Measurements from ENCODE around the gene C2orf78. TPM values are rescaled to one million over a fixed set of nuclear protein-coding genes. Genes with fewer than 3 reads are reported as not detected.

Gene C2orf78
- total and polyA plus RNA-seq, 9 of the 15 experiments (the other 6 are each of a cell fraction or from before 2014, with no cell fraction given) = 0.04 to 0.28 (median 0.20) TPM

GRCh38 chr2:73823916-73824523 lies 40.0 kb downstream of the C2orf78 start:
- no TSS peak for BruUV-seq (replicated peaks)
- in situ Hi-C loops (cut with MboI) = no loop called here
- TF ChIP-seq MAFK (IDR thresholded peaks at IDR 0.05; ENCODE audit: low read length) (no peak), NFATC3 (IDR thresholded peaks at IDR 0.05) (no peak), KLF16 (IDR thresholded peaks at IDR 0.05) (0 out of 2 replicates have a peak, but pooled peaks have one; percentile 25), NFE2 (IDR thresholded peaks at IDR 0.05; ENCODE audit: low read depth) (no peak), DEAF1 (CRISPR knock-in tag; IDR thresholded peaks at IDR 0.05) (peak; percentile 48; the same call in 1 of the 2 replicates), NR0B1 (IDR thresholded peaks at IDR 0.05; ENCODE audit: partially characterized antibody) (no peak), TBL1XR1 (IDR thresholded peaks at IDR 0.05; ENCODE audit: low read length in 2 of 2) (peak in 1 of 2 experiments; percentile 46; a peak in 1 of 4 replicates), HNRNPK (IDR thresholded peaks at IDR 0.05; ENCODE audit: low read depth, low read length, poor library complexity, severe bottlenecking) (no peak), SMC3 (conservative IDR thresholded peaks at IDR 0.05; ENCODE audit: insufficient read depth, low read depth, low read length) (peak; percentile 72), HLTF (IDR thresholded peaks at IDR 0.05) (0 out of 2 replicates have a peak, but pooled peaks have one; percentile 13), FOS (IDR thresholded peaks at IDR 0.05; ENCODE audit: extremely low read depth, insufficient read length) (no peak), ADNP (tag; IDR thresholded peaks at IDR 0.05) (no peak), RAD21 (CRISPR knock-in tag; conservative IDR thresholded peaks at IDR 0.05 in 1 of 2, IDR thresholded peaks at IDR 0.05 in 1 of 2) (peak; percentile 73 to 87), ETV1 (tag; conservative IDR thresholded peaks at IDR 0.05; ENCODE audit: low read depth) (no peak)
- TF ChIP-seq, protein P1, sequence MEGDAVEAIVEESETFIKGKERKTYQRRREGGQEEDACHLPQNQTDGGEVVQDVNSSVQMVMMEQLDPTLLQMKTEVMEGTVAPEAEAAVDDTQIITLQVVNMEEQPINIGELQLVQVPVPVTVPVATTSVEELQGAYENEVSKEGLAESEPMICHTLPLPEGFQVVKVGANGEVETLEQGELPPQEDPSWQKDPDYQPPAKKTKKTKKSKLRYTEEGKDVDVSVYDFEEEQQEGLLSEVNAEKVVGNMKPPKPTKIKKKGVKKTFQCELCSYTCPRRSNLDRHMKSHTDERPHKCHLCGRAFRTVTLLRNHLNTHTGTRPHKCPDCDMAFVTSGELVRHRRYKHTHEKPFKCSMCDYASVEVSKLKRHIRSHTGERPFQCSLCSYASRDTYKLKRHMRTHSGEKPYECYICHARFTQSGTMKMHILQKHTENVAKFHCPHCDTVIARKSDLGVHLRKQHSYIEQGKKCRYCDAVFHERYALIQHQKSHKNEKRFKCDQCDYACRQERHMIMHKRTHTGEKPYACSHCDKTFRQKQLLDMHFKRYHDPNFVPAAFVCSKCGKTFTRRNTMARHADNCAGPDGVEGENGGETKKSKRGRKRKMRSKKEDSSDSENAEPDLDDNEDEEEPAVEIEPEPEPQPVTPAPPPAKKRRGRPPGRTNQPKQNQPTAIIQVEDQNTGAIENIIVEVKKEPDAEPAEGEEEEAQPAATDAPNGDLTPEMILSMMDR (IDR thresholded peaks at IDR 0.05 in 2 of 3, conservative IDR thresholded peaks at IDR 0.05 in 1 of 3; ENCODE audit: insufficient read depth in 2 of 3, low read depth in 1 of 3, low read length in 3 of 3) = peak; percentile 51 to 93 (median 78)
- TF ChIP-seq, protein P2, sequence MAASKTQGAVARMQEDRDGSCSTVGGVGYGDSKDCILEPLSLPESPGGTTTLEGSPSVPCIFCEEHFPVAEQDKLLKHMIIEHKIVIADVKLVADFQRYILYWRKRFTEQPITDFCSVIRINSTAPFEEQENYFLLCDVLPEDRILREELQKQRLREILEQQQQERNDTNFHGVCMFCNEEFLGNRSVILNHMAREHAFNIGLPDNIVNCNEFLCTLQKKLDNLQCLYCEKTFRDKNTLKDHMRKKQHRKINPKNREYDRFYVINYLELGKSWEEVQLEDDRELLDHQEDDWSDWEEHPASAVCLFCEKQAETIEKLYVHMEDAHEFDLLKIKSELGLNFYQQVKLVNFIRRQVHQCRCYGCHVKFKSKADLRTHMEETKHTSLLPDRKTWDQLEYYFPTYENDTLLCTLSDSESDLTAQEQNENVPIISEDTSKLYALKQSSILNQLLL (CRISPR knock-in tag; IDR thresholded peaks at IDR 0.05; ENCODE audit: borderline replicate concordance) = no peak

More at GRCh38 chr2:73823916-73824523, 40.0 kb downstream of the C2orf78 start:
- Histone ChIP-seq H3K4me2 (ENCODE audit: insufficient read depth, low read length) (no peak overlapping the region), H2AFZ (ENCODE audit: low read depth, low read length) (no peak overlapping the region), H3K36me3 (ENCODE audit: control insufficient read depth, insufficient read depth, low read length) (no peaks in the 10 kb centered on the region), H3K9me3 (replicated peaks; ENCODE audit: control insufficient read depth, insufficient read depth, low read depth, low read length) (no peaks in the 10 kb centered on the region), H3K9me1 (ENCODE audit: control insufficient read depth, insufficient read depth, low read length) (no peaks in the 10 kb centered on the region), H3K27ac (ENCODE audit: extremely low read depth, low read depth, low read length) (no peak overlapping the region), H3K4me3 (no peak overlapping the region), H3K9ac (ENCODE audit: insufficient read depth in 1 of 2, low read depth in 2 of 2, low read length in 2 of 2) (no peak overlapping the region), H3K27me3 (ENCODE audit: control insufficient read depth in 2 of 2, insufficient read depth in 2 of 2, low read length in 2 of 2) (no peaks in the 10 kb centered on the region), H4K20me1 (replicated peaks; ENCODE audit: control insufficient read depth, insufficient read depth, low read length) (no peaks in the 10 kb centered on the region), H3K79me2 (ENCODE audit: control insufficient read depth, insufficient read depth, low read length) (peaks cover 3% of the 10 kb centered on the region; the same call in 2 of the 3 replicates), H3K4me1 (replicated peaks in 1 of 2; ENCODE audit: control insufficient read depth in 2 of 2, insufficient read depth in 2 of 2, low read length in 2 of 2) (peaks cover 3 to 6% of the 10 kb centered on the region in 2 experiments; a peak in 3 of 5 replicates)
- ATAC-seq (peak; percentile 51; the same call in 2 of the 3 replicates), FAIRE-seq (peak; percentile 85), DNase-seq (ENCODE audit: extremely low read depth in 1 of 4, low spot score in 3 of 4) (peak; percentile 54 to 81 (median 58))
- intact Hi-C loops (cut with micrococcal nuclease) = loop anchor here (10.0 kb wide), 7 partner anchors 149 to 571 kb away; partner anchors contain the start of genes BOLA3 and TET3
- ChIA-PET POLR2A (no interaction called here), CTCF (ENCODE audit: low intra/inter-chr PET ratio) (interaction anchor here (0.7 to 2.0 kb wide), 6 partner anchors 161 to 1052 kb away, joined by 3 to 5 read pairs (median 4); no protein-coding TSS in a partner anchor)
- WGBS (ENCODE audit: insufficient coverage, low coverage, missing lambda C conversion rate) = 11% methylated on average over 3 of the region's 3 CpGs
